Karpas-422 (cell line): ENCODE data around the gene LRRC18. TPM values are rescaled to one million over a fixed set of nuclear protein-coding genes. Genes with fewer than 3 reads are reported as not detected.

Experiments
- DNase-seq: peaks from one replicate; pipeline ENCODE4 v3.0.0-alpha.2; 2015
- H2AFZ ChIP-seq: fragments of 200-600 bp; sonication (generic); 2 replicates; pipeline ENCODE4 v1.6.1; 2014; ENCODE audit warnings: antibody characterized with exemption, low read length, mixed read lengths
- H3K27ac ChIP-seq: fragments of 200-600 bp; sonication (generic); 2 replicates; pipeline ENCODE4 v1.5.1; 2014; ENCODE audit warnings: mild to moderate bottlenecking, low read length, moderate library complexity
- H3K27me3 ChIP-seq: fragments of 200-600 bp; sonication (generic); 2 replicates; pipeline ENCODE4 v1.6.1; 2014; ENCODE audit warnings: low read length, mixed read lengths
- H3K36me3 ChIP-seq: fragments of 200-600 bp; sonication (generic); 2 replicates; pipeline ENCODE4 v1.6.1; 2014; ENCODE audit warnings: low read length, mixed read lengths; ENCODE audit not compliant: insufficient read depth
- H3K4me1 ChIP-seq: fragments of 200-600 bp; sonication (generic); 2 replicates; pipeline ENCODE4 v1.6.1; 2014; ENCODE audit warnings: mild to moderate bottlenecking, low read length, mixed read lengths
- H3K4me2 ChIP-seq: fragments of 200-600 bp; sonication (generic); 2 replicates; pipeline ENCODE4 v1.6.1; 2014; ENCODE audit warnings: low read length, low read depth, mild to moderate bottlenecking; ENCODE audit not compliant: poor library complexity, severe bottlenecking
- H3K4me3 ChIP-seq: fragments of 200-600 bp; sonication (generic); 2 replicates; pipeline ENCODE4 v1.5.1; 2014; ENCODE audit warnings: mild to moderate bottlenecking, antibody characterized with exemption, low read length, mixed read lengths
- H3K79me2 ChIP-seq: fragments of 200-600 bp; sonication (generic); 2 replicates; pipeline ENCODE4 v1.6.1; 2014; ENCODE audit warnings: mild to moderate bottlenecking, low read length, mixed read lengths
- H3K9ac ChIP-seq: fragments of 200-600 bp; sonication (generic); 2 replicates; pipeline ENCODE4 v1.6.0; 2014; ENCODE audit warnings: low read length
- H3K9me2 ChIP-seq: fragments of 200-600 bp; sonication (generic), shearing (Covaris generic); replicated peaks from 2 replicates; pipeline ENCODE4 v1.6.0; 2014; ENCODE audit warnings: mild to moderate bottlenecking, low read length, moderate library complexity; ENCODE audit not compliant: insufficient read depth
- H3K9me3 ChIP-seq: fragments of 300-700, 200-600 bp; sonication (generic); 2 replicates; pipeline ENCODE4 v1.6.1; 2014; ENCODE audit warnings: low read length, mixed read lengths
- H4K20me1 ChIP-seq: fragments of 200-600 bp; sonication (generic); 2 replicates; pipeline ENCODE4 v1.6.1; 2014; ENCODE audit warnings: mild to moderate bottlenecking, antibody characterized with exemption, low read length, low read depth; ENCODE audit not compliant: insufficient read depth
- total RNA-seq: library from RNA; depleted of rRNA; stranded (reverse); fragments of >200 nt; shearing (Covaris generic); gene quantifications from 2 replicates; pipeline ENCODE4 v1.2.3, GENCODE V29; 2014; ENCODE audit warnings: low replicate concordance

The LRRC18 gene
- total RNA-seq, 1 experiment from 2014 or later: 3.4 TPM

GRCh38 chr10:48887982-48888381, 51.7 kb downstream of the LRRC18 start:
- Histone ChIP-seq H3K36me3 (peaks cover 19% of the 10 kb centered on the region; the same call in 1 of the 2 replicates), H3K79me2 (no peaks in the 10 kb centered on the region), H3K4me2 (no peak overlapping the region), H3K27ac (no peak overlapping the region), H4K20me1 (no peaks in the 10 kb centered on the region), H3K9ac (no peak overlapping the region), H3K4me1 (no peaks in the 10 kb centered on the region), H3K9me3 (no peaks in the 10 kb centered on the region), H2AFZ (no peak overlapping the region), H3K27me3 (no peaks in the 10 kb centered on the region), H3K4me3 (no peak overlapping the region), H3K9me2 (no peaks in the 10 kb centered on the region)
- no peak for DNase-seq

- no peaks in the 10 kb centered on the region for H4K20me1 ChIP-seq
- H3K9ac ChIP-seq: no peak overlapping the region
- H3K9me3 ChIP-seq: no peaks in the 10 kb centered on the region
- H2AFZ ChIP-seq: no peak overlapping the region
- peak; percentile 44 for DNase-seq
- H3K4me3 ChIP-seq: no peak overlapping the region
- H3K9me2 ChIP-seq: no peaks in the 10 kb centered on the region
- H3K27ac ChIP-seq: no peak overlapping the region
- no peaks in the 10 kb centered on the region for H3K4me1 ChIP-seq
- no peak overlapping the region for H3K4me2 ChIP-seq
- H3K79me2 ChIP-seq: no peaks in the 10 kb centered on the region
- H3K27me3 ChIP-seq: no peaks in the 10 kb centered on the region
- 0 out of 2 replicates have a peak, but pooled peaks cover 10% of the 10 kb centered on the region for H3K36me3 ChIP-seq
These were observed 54.3 kb downstream of the LRRC18 start for GRCh38 chr10:48885376-48885775.

- Histone ChIP-seq H2AFZ (no peak overlapping the region), H3K27ac (no peak overlapping the region), H4K20me1 (no peaks in the 10 kb centered on the region), H3K27me3 (no peaks in the 10 kb centered on the region), H3K9me2 (no peaks in the 10 kb centered on the region), H3K4me2 (no peak overlapping the region), H3K9ac (no peak overlapping the region), H3K79me2 (no peaks in the 10 kb centered on the region), H3K4me3 (no peak overlapping the region), H3K9me3 (no peaks in the 10 kb centered on the region), H3K36me3 (peaks cover 17% of the 10 kb centered on the region; the same call in 1 of the 2 replicates), H3K4me1 (no peaks in the 10 kb centered on the region)
- DNase-seq: no peak
These were observed 55.2 kb downstream of the LRRC18 start for GRCh38 chr10:48884179-48885045.

- H3K4me1 ChIP-seq: no peaks in the 10 kb centered on the region
- no peaks in the 10 kb centered on the region for H3K9me2 ChIP-seq
- no peaks in the 10 kb centered on the region for H3K9me3 ChIP-seq
- no peak overlapping the region for H2AFZ ChIP-seq
- H3K27ac ChIP-seq: no peak overlapping the region
- no peaks in the 10 kb centered on the region for H3K79me2 ChIP-seq
- no peaks in the 10 kb centered on the region for H4K20me1 ChIP-seq
- no peak overlapping the region for H3K9ac ChIP-seq
- DNase-seq: no peak
- no peaks in the 10 kb centered on the region for H3K27me3 ChIP-seq
- H3K4me3 ChIP-seq: no peak overlapping the region
- H3K36me3 ChIP-seq: peaks cover 24% of the 10 kb centered on the region; the same call in 1 of the 2 replicates
- no peak overlapping the region for H3K4me2 ChIP-seq
These were observed 55.9 kb downstream of the LRRC18 start for GRCh38 chr10:48883701-48884100.

- H3K27me3 ChIP-seq: no peaks in the 10 kb centered on the region
- no peaks in the 10 kb centered on the region for H3K4me1 ChIP-seq
- H3K79me2 ChIP-seq: no peaks in the 10 kb centered on the region
- H3K9me2 ChIP-seq: no peaks in the 10 kb centered on the region
- no peak for DNase-seq
- H4K20me1 ChIP-seq: no peaks in the 10 kb centered on the region
- H3K9ac ChIP-seq: no peak overlapping the region
- no peak overlapping the region for H2AFZ ChIP-seq
- peaks cover 31% of the 10 kb centered on the region for H3K36me3 ChIP-seq
- no peak overlapping the region for H3K4me3 ChIP-seq
- H3K9me3 ChIP-seq: no peaks in the 10 kb centered on the region
- H3K27ac ChIP-seq: no peak overlapping the region
- no peak overlapping the region for H3K4me2 ChIP-seq
These were observed 56.8 kb downstream of the LRRC18 start for GRCh38 chr10:48882881-48883280.

- Histone ChIP-seq H3K9ac (no peak overlapping the region), H3K9me3 (no peaks in the 10 kb centered on the region), H3K36me3 (peaks cover 40% of the 10 kb centered on the region), H3K27me3 (no peaks in the 10 kb centered on the region), H3K79me2 (no peaks in the 10 kb centered on the region), H3K4me3 (no peak overlapping the region), H3K4me2 (no peak overlapping the region), H3K9me2 (no peaks in the 10 kb centered on the region), H3K4me1 (no peaks in the 10 kb centered on the region), H3K27ac (no peak overlapping the region), H4K20me1 (no peaks in the 10 kb centered on the region), H2AFZ (no peak overlapping the region)
- DNase-seq: no peak
These were observed 57.7 kb downstream of the LRRC18 start for GRCh38 chr10:48881937-48882336.

- no peaks in the 10 kb centered on the region for H3K9me3 ChIP-seq
These were observed 59.5 kb downstream of the LRRC18 start for GRCh38 chr10:48880016-48880705.

GRCh38 chr10:48879451-48879850, 60.2 kb downstream of the LRRC18 start:
- Histone ChIP-seq H3K9ac (no peak overlapping the region), H3K27me3 (no peaks in the 10 kb centered on the region), H3K79me2 (no peaks in the 10 kb centered on the region), H3K36me3 (peaks cover 57% of the 10 kb centered on the region), H3K4me2 (no peak overlapping the region), H3K9me2 (no peaks in the 10 kb centered on the region), H3K4me3 (no peak overlapping the region), H3K4me1 (no peaks in the 10 kb centered on the region), H3K9me3 (no peaks in the 10 kb centered on the region), H2AFZ (no peak overlapping the region), H4K20me1 (no peaks in the 10 kb centered on the region), H3K27ac (no peak overlapping the region)
- DNase-seq: no peak

More at GRCh38 chr10:48880016-48880705, 59.5 kb downstream of the LRRC18 start:
- Histone ChIP-seq H3K4me2 (no peak overlapping the region), H3K4me1 (no peaks in the 10 kb centered on the region), H3K9ac (no peak overlapping the region), H4K20me1 (no peaks in the 10 kb centered on the region), H3K27ac (no peak overlapping the region), H3K36me3 (peaks cover 56% of the 10 kb centered on the region), H2AFZ (no peak overlapping the region), H3K79me2 (no peaks in the 10 kb centered on the region), H3K9me2 (no peaks in the 10 kb centered on the region), H3K27me3 (no peaks in the 10 kb centered on the region), H3K4me3 (no peak overlapping the region)
- no peak for DNase-seq
